Testis (tissue), 2 donors: ENCODE measurements around the gene MMP7.

Experiments used
- CTCF ChIP-seq, 3 experiments: fragments of 450-650 bp in 2 of 3; fragments of 200-600 bp in 1 of 3; sonication (generic) in 1 of 3; IDR thresholded peaks; one replicate each; pipeline ENCODE4 v1.5.1; 2016 to 2019; ENCODE audit warnings: antibody characterized with exemption in 3 of 3, mild to moderate bottlenecking in 2 of 3, moderate library complexity in 1 of 3
- POLR2A ChIP-seq: fragments of 450-650 bp; IDR thresholded peaks from one replicate; pipeline ENCODE4 v1.6.1; 2017; ENCODE audit warnings: antibody characterized with exemption, mild to moderate bottlenecking, moderate library complexity

- TF ChIP-seq CTCF (IDR thresholded peaks at IDR 0.05) (no peak), POLR2A (no peak)
Measured at GRCh38 chr11:102546923-102547471, 16.4 kb upstream of the MMP7 start.
